Endodermal cell (in vitro differentiated cells): ENCODE measurements around the gene SC5D. TPM values are rescaled to one million over a fixed set of nuclear protein-coding genes. Genes with fewer than 3 reads are reported as not detected.

Experiments used
- DNase-seq: peaks from one replicate; pipeline ENCODE4 v3.0.0-alpha.2; 2017
- H3K27ac ChIP-seq: 2 replicates; pipeline ENCODE4 v1.5.1; 2013; ENCODE audit warnings: mild to moderate bottlenecking, low read depth, low read length, moderate library complexity
- H3K27me3 ChIP-seq: 2 replicates; pipeline ENCODE4 v1.6.1; 2013; ENCODE audit warnings: mild to moderate bottlenecking, low read length, moderate library complexity; ENCODE audit not compliant: insufficient read depth, control insufficient read depth, poor library complexity, severe bottlenecking
- H3K36me3 ChIP-seq: 2 replicates; pipeline ENCODE4 v1.7.0; 2013; ENCODE audit warnings: mild to moderate bottlenecking, low read length, moderate library complexity; ENCODE audit not compliant: control insufficient read depth, insufficient read depth
- H3K4me1 ChIP-seq: one replicate; pipeline ENCODE4 v1.7.0; 2013; ENCODE audit warnings: low read length; ENCODE audit not compliant: control insufficient read depth, insufficient read depth
- H3K4me3 ChIP-seq: 2 replicates; pipeline ENCODE4 v1.5.1; 2013; ENCODE audit warnings: mild to moderate bottlenecking, low read length, moderate library complexity
- H3K9ac ChIP-seq: 2 replicates; pipeline ENCODE4 v1.6.1; 2013; ENCODE audit warnings: mild to moderate bottlenecking, low read length, moderate library complexity; ENCODE audit not compliant: poor library complexity, severe bottlenecking; ENCODE audit errors: extremely low read depth
- H3K9me3 ChIP-seq: 2 replicates; pipeline ENCODE4 v1.6.1; 2013; ENCODE audit warnings: mild to moderate bottlenecking, low read length, moderate library complexity; ENCODE audit not compliant: control insufficient read depth
- H3K27ac Mint-ChIP-seq: 2 replicates; pipeline ENCODE4 v1.8.0; 2020; ENCODE audit warnings: mixed read lengths
- H3K27me3 Mint-ChIP-seq: 2 replicates; pipeline ENCODE4 v1.8.0; 2021; ENCODE audit warnings: mild to moderate bottlenecking, mixed read lengths; ENCODE audit not compliant: insufficient read depth
- H3K36me3 Mint-ChIP-seq: 2 replicates; pipeline ENCODE4 v1.8.0; 2020; ENCODE audit warnings: low read depth, mixed read lengths
- H3K4me1 Mint-ChIP-seq: 2 replicates; pipeline ENCODE4 v1.8.0; 2020; ENCODE audit warnings: mixed read lengths
- H3K4me3 Mint-ChIP-seq: 2 replicates; pipeline ENCODE4 v1.8.0; 2020; ENCODE audit warnings: mild to moderate bottlenecking, moderate library complexity, mixed read lengths
- H3K9me3 Mint-ChIP-seq: 2 replicates; pipeline ENCODE4 v1.8.0; 2020; ENCODE audit warnings: mild to moderate bottlenecking, mixed read lengths
- WGBS, 2 experiments: methylation state at CpG; one replicate each; pipeline versions ENCODE4 v1.1.5 to v1.1.7; 2013; ENCODE audit warnings: missing lambda C conversion rate in 2 of 2, mixed read lengths in 1 of 2; ENCODE audit not compliant: insufficient coverage in 1 of 2, insufficient read length in 1 of 2; 5-methylcytosine and 5-hydroxymethylcytosine counted together
- total RNA-seq, 2 donors: library from RNA; stranded (reverse); fragmentation: NEBNext Ultra II Directional in 1 of 2; extraction: Animal tissue kit (Norgen Biotek cat#: 25700) in 1 of 2; gene quantifications; 2 replicates in 1 of 2; 3 replicates in 1 of 2; pipeline ENCODE4 v1.2.1, GENCODE V29; 2021
- TF ChIP-seq, protein P1 (sequence below): fragments of 200-600 bp; sonication (generic); conservative IDR thresholded peaks from 2 replicates; pipeline ENCODE4 v1.5.0; 2021; ENCODE audit warnings: antibody characterized with exemption, mild to moderate bottlenecking

SC5D gene
- total RNA-seq, 2 donors from 2014 or later: 66.0 to 70.9 TPM

DNA sequence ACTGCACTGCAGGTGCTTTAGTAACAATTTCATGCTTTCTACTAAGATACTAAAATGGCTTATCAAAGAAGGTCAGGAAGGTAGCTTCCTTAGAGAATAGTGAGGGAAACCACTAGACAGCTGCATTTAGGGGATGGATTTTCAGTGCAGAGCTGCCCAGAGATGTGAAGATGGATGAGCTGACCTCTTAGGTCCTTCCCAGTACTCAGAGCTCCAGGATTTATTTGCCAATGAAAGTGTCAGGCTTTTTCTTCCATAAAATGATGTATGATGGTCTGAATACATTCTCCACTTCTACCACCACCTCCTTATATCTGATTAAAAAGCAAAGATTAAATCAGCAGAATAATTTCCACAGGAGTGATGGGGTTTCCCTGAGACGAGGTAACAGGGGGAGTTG is 35.0 kb downstream of the SC5D start:
- Histone ChIP-seq H3K36me3 (no peaks in the 10 kb centered on the region), H3K9ac (no peak overlapping the region), H3K27me3 (no peaks in the 10 kb centered on the region), H3K4me1 (no peaks in the 10 kb centered on the region), H3K27ac (no peak overlapping the region), H3K4me3 (no peak overlapping the region), H3K9me3 (no peaks in the 10 kb centered on the region)
- no peak for DNase-seq
- TF ChIP-seq, protein P1, sequence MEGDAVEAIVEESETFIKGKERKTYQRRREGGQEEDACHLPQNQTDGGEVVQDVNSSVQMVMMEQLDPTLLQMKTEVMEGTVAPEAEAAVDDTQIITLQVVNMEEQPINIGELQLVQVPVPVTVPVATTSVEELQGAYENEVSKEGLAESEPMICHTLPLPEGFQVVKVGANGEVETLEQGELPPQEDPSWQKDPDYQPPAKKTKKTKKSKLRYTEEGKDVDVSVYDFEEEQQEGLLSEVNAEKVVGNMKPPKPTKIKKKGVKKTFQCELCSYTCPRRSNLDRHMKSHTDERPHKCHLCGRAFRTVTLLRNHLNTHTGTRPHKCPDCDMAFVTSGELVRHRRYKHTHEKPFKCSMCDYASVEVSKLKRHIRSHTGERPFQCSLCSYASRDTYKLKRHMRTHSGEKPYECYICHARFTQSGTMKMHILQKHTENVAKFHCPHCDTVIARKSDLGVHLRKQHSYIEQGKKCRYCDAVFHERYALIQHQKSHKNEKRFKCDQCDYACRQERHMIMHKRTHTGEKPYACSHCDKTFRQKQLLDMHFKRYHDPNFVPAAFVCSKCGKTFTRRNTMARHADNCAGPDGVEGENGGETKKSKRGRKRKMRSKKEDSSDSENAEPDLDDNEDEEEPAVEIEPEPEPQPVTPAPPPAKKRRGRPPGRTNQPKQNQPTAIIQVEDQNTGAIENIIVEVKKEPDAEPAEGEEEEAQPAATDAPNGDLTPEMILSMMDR: no peak
- Mint-ChIP-seq H3K4me3 (no peak overlapping the region), H3K9me3 (no peaks in the 10 kb centered on the region), H3K4me1 (peaks cover 4% of the 10 kb centered on the region), H3K27ac (no peak overlapping the region), H3K27me3 (peaks cover 2% of the 10 kb centered on the region), H3K36me3 (no peaks in the 10 kb centered on the region)
- WGBS, 2 experiments: 89 to 100% methylated on average over 1 of the region's 1 CpG

DNA sequence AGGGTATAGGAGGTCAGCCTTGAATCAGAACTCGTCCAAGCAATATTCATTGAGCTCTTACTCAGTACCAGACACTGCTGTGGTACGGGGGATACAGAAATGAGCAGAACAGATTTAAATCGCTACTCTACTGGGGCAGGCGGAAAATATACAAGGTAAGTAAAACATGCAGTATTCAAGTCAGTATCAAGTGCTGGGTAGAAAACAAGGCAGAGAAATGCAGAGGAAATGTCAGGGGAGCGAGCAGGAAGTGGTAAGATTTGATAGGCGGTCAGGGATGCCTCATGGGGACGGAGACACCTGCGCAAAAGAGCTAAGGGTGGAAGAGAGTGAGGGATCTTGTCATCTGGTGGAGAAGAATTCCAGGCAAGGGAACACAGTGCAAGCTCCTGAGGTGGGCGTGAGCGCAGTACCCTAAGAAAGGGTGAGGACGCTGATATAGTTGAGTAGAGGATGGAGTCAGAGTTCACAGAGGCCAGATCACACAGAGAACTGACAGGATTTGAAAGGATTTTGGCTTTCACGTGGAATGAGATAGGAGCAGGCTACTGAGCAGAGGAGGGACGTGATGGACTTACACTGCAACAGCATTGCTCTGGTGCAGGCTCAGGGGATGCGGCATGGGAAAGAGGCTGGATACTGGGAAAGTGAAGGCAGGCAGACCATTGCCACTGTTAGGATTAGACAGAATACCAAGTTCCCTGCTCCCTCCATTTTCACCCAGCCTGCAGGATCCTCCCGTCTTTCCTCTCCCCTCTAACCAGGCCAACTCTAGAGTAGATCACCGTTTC is 35.8 kb downstream of the SC5D start:
- DNase-seq: no peak

DNA sequence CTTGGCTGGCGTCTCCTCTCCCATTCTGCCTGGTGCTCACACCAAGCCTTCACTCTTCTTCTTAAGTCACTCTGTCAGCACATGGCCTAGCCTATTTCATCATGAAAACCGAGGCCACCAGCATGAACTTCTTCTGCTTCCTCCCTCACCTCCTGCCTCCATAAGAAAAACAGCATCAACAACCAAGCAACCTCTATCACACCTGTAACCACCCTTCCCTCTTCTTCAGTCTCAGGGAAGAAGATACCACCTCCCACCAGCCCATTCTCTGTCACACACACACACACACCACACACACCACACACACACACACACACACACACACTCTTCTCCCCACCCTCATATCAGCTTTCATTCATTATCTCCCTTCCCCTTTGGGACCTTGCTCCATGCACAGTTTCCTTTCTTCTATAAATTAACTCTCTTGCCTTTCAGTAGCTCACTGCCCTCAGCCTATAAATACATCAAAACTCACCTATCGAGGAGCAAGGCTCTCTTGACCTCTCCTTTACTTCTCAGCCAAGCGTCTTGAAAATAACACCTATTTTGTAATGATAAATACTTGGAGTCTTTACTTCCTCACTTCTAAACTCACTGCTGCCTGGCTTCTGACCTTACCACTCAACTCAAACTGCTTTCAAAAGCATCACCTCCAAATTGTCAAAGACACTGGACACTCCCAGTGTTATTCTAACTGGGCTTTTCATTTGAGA is 36.6 kb downstream of the SC5D start:
- Histone ChIP-seq H3K4me1 (no peaks in the 10 kb centered on the region), H3K9me3 (peaks cover 4% of the 10 kb centered on the region), H3K27ac (no peak overlapping the region), H3K36me3 (no peaks in the 10 kb centered on the region), H3K9ac (no peak overlapping the region), H3K27me3 (no peaks in the 10 kb centered on the region), H3K4me3 (no peak overlapping the region)
- H3K9me3 Mint-ChIP-seq: peaks cover 4% of the 10 kb centered on the region
- TF ChIP-seq, protein P1: no peak
- WGBS, 2 experiments: 87 to 93% methylated on average over 2 to 4 of the region's 4 CpGs
- no peak overlapping the region for H3K27ac Mint-ChIP-seq
- no peaks in the 10 kb centered on the region for H3K36me3 Mint-ChIP-seq
- no peak overlapping the region for H3K4me3 Mint-ChIP-seq
- peaks cover 2% of the 10 kb centered on the region for H3K27me3 Mint-ChIP-seq
- H3K4me1 Mint-ChIP-seq: no peaks in the 10 kb centered on the region
- no peak for DNase-seq

More for the DNA sequence above, 35.8 kb downstream of the SC5D start:
- H3K4me1 ChIP-seq: no peaks in the 10 kb centered on the region
- H3K27ac Mint-ChIP-seq: no peak overlapping the region
- H3K36me3 ChIP-seq: no peaks in the 10 kb centered on the region
- H3K27ac ChIP-seq: no peak overlapping the region
- peaks cover under 1% of the 10 kb centered on the region for H3K4me1 Mint-ChIP-seq
- H3K4me3 ChIP-seq: no peak overlapping the region
- 90 to 92% methylated on average over 16 of the region's 16 CpGs for WGBS, 2 experiments
- H3K9me3 Mint-ChIP-seq: peaks cover 4% of the 10 kb centered on the region
- peaks cover 2% of the 10 kb centered on the region for H3K27me3 Mint-ChIP-seq
- H3K36me3 Mint-ChIP-seq: no peaks in the 10 kb centered on the region
- TF ChIP-seq, protein P1: no peak
- no peak overlapping the region for H3K9ac ChIP-seq
- peaks cover 3% of the 10 kb centered on the region for H3K9me3 ChIP-seq
- H3K27me3 ChIP-seq: no peaks in the 10 kb centered on the region
- no peak overlapping the region for H3K4me3 Mint-ChIP-seq
